HCT116 (cell line): ENCODE data around the gene RHBDL3. TPM values are rescaled to one million over a fixed set of nuclear protein-coding genes. Genes with fewer than 3 reads are reported as not detected.

Source experiments
- ATAC-seq: fragments of 200-7000 bp; cut with Tn5 transposase; 2 replicates; pipeline ENCODE4 v1.9.1; 2020; ENCODE audit warnings: mild to moderate bottlenecking, moderate library complexity
- BruUV-seq: library from RNA; stranded (reverse); fragments of 400-500 nt; replicated peaks from 2 replicates; lab custom pipeline; 2021; lab: Mats Ljungman, UMichigan
- CTCF ChIA-PET: fragments of 300-600 bp; sonication (Branson Sonifier 250); formaldehyde crosslinking; loops from one replicate; lab custom pipeline; 2021; ENCODE audit warnings: antibody characterized with exemption; lab: Charles Lee
- POLR2A ChIA-PET: fragments of 300-600, 350-600 bp; sonication (Branson Sonifier 250); formaldehyde crosslinking; loops from one replicate; lab custom pipeline; 2021; ENCODE audit warnings: antibody characterized with exemption; lab: Charles Lee
- RAD21 ChIA-PET, 2 experiments: fragments of 300-600 bp; sonication (Branson Sonifier 250); formaldehyde crosslinking; loops; one replicate each; lab custom pipeline; 2023; ENCODE audit warnings: low total read pairs in 2 of 2; ENCODE audit not compliant: uncharacterized antibody in 2 of 2, unreplicated experiment in 2 of 2, low non-redundant PET in 1 of 2; lab: Charles Lee
- DNase-seq: peaks from one replicate; pipeline ENCODE4 v3.0.0-alpha.2; 2010; ENCODE audit warnings: low read depth, low spot score
- H2AFZ ChIP-seq: fragments of 200-600 bp; shearing (Covaris generic), sonication (generic); 2 replicates; pipeline ENCODE4 v1.6.1; 2017; ENCODE audit warnings: low read depth, mixed run types, mixed read lengths, antibody characterized with exemption, low read length; ENCODE audit not compliant: poor library complexity, severe bottlenecking
- H3K27ac ChIP-seq: 2 replicates; pipeline ENCODE4 v1.5.1; 2012; ENCODE audit warnings: low read depth, low read length
- H3K27me3 ChIP-seq: fragments of 200-600 bp; sonication (generic); 2 replicates; pipeline ENCODE4 v1.6.1; 2016; ENCODE audit warnings: mixed run types, low read length, mixed read lengths; ENCODE audit not compliant: insufficient read depth
- H3K36me3 ChIP-seq, 2 experiments: fragments of 200-500 bp in 1 of 2; fragments of 200-600 bp in 1 of 2; sonication (Bioruptor generic) in 1 of 2; sonication (generic) in 1 of 2; 2 replicates each; pipeline versions ENCODE4 v1.5.1 to v1.6.1; 2014 to 2016; ENCODE audit warnings: low read length in 2 of 2, inconsistent platforms in 1 of 2, mixed read lengths in 1 of 2, mixed run types in 1 of 2; ENCODE audit not compliant: insufficient read depth in 2 of 2, control insufficient read depth in 1 of 2
- H3K4me1 ChIP-seq, 2 experiments: fragments of 200-600 bp in 1 of 2; sonication (generic) in 1 of 2; 2 replicates each; pipeline versions ENCODE4 v1.5.1 to v1.6.1; 2012 to 2017; ENCODE audit warnings: low read length in 2 of 2, inconsistent platforms in 1 of 2, mild to moderate bottlenecking in 1 of 2, mixed read lengths in 1 of 2, mixed run types in 1 of 2, moderate library complexity in 1 of 2; ENCODE audit not compliant: insufficient read depth in 2 of 2, control insufficient read depth in 1 of 2
- H3K4me2 ChIP-seq: fragments of 200-600 bp; sonication (generic); 2 replicates; pipeline ENCODE4 v1.6.1; 2017; ENCODE audit warnings: mixed run types, low read length, mixed read lengths
- H3K4me3 ChIP-seq, 2 experiments: fragments of 200-600 bp in 1 of 2; sonication (generic) in 1 of 2; replicated peaks in 1 of 2; 2 replicates each; pipeline ENCODE4 v1.5.1; 2011 to 2016; ENCODE audit warnings: low read length in 2 of 2, control low read depth in 1 of 2, low read depth in 1 of 2, mild to moderate bottlenecking in 1 of 2, mixed read lengths in 1 of 2, mixed run types in 1 of 2
- H3K79me2 ChIP-seq: fragments of 200-600 bp; sonication (generic); 2 replicates; pipeline ENCODE4 v1.6.1; 2017; ENCODE audit warnings: mild to moderate bottlenecking, mixed run types, low read length, moderate library complexity, mixed read lengths; ENCODE audit not compliant: insufficient read depth
- H3K9ac ChIP-seq: fragments of 200-600 bp; sonication (generic); 2 replicates; pipeline ENCODE4 v1.6.1; 2016; ENCODE audit warnings: low read length, mixed read lengths
- H3K9me2 ChIP-seq: fragments of 200-600 bp; sonication (generic), shearing (Covaris generic); 2 replicates; pipeline ENCODE4 v1.6.1; 2017; ENCODE audit warnings: mixed run types, mild to moderate bottlenecking, moderate library complexity; ENCODE audit not compliant: insufficient read depth
- H3K9me3 ChIP-seq, 2 experiments: fragments of 200-500 bp in 1 of 2; fragments of 200-600 bp in 1 of 2; sonication (Bioruptor generic) in 1 of 2; sonication (generic) in 1 of 2; 2 replicates each; pipeline ENCODE4 v1.6.1; 2014 to 2017; ENCODE audit warnings: low read length in 2 of 2, mixed read lengths in 2 of 2, inconsistent platforms in 1 of 2, low read depth in 1 of 2, mild to moderate bottlenecking in 1 of 2, mixed run types in 1 of 2, moderate library complexity in 1 of 2; ENCODE audit not compliant: control insufficient read depth in 1 of 2, insufficient read depth in 1 of 2
- H4K20me1 ChIP-seq: fragments of 200-600 bp; sonication (generic), shearing (Covaris generic); 2 replicates; pipeline ENCODE4 v1.6.1; 2017; ENCODE audit warnings: mixed run types, mild to moderate bottlenecking, moderate library complexity; ENCODE audit not compliant: insufficient read depth
- ATF3 ChIP-seq: IDR thresholded peaks from 2 replicates; pipeline ENCODE4 v1.6.1; 2012
- CBX3 ChIP-seq: IDR thresholded peaks from 2 replicates; pipeline ENCODE4 v1.6.1; 2012; ENCODE audit warnings: low read depth
- CEBPB ChIP-seq: IDR thresholded peaks from 2 replicates; pipeline ENCODE4 v1.6.1; 2012; ENCODE audit warnings: low read depth
- ELF1 ChIP-seq: IDR thresholded peaks from 2 replicates; pipeline ENCODE4 v1.6.1; 2012; ENCODE audit warnings: low read depth, borderline replicate concordance
- FOSL1 ChIP-seq: IDR thresholded peaks from 2 replicates; pipeline ENCODE4 v1.6.1; 2012; ENCODE audit warnings: low read depth
- JUND ChIP-seq: IDR thresholded peaks from 2 replicates; pipeline ENCODE4 v1.6.1; 2012
- MAX ChIP-seq: IDR thresholded peaks from 2 replicates; pipeline ENCODE4 v1.6.1; 2012
- POLR2A ChIP-seq: IDR thresholded peaks from 2 replicates; pipeline ENCODE4 v1.7.0; 2011; ENCODE audit warnings: borderline replicate concordance; ENCODE audit not compliant: insufficient read depth, insufficient read length; ENCODE audit errors: extremely low read depth
- POLR2AphosphoS5 ChIP-seq: IDR thresholded peaks from 2 replicates; pipeline ENCODE4 v1.6.1; 2011; ENCODE audit warnings: mild to moderate bottlenecking, low read depth, low read length, moderate library complexity
- SIN3A ChIP-seq: IDR thresholded peaks from 2 replicates; pipeline ENCODE4 v1.6.1; 2012; ENCODE audit warnings: low read depth
- SP1 ChIP-seq: IDR thresholded peaks from 2 replicates; pipeline ENCODE4 v1.6.1; 2012; ENCODE audit warnings: low read depth
- SRF ChIP-seq: IDR thresholded peaks from 2 replicates; pipeline ENCODE4 v1.6.1; 2012; ENCODE audit warnings: low read depth
- TCF7L2 ChIP-seq: IDR thresholded peaks from 2 replicates; pipeline ENCODE4 v1.7.0; 2011; ENCODE audit warnings: borderline replicate concordance, inconsistent platforms; ENCODE audit not compliant: insufficient read depth, insufficient read length; ENCODE audit errors: extremely low read depth
- YY1 ChIP-seq: IDR thresholded peaks from 2 replicates; pipeline ENCODE4 v1.6.1; 2011; ENCODE audit warnings: low read length, low read depth, moderate library complexity, mild to moderate bottlenecking; ENCODE audit not compliant: insufficient replicate concordance; ENCODE audit errors: extremely low read depth
- ZBTB33 ChIP-seq: IDR thresholded peaks from 2 replicates; pipeline ENCODE4 v1.6.1; 2011; ENCODE audit warnings: mild to moderate bottlenecking, low read length, moderate library complexity; ENCODE audit not compliant: insufficient replicate concordance; ENCODE audit errors: extremely low read depth
- ZFX ChIP-seq: fragments of 450-650 bp; IDR thresholded peaks from 2 replicates; pipeline ENCODE4 v1.6.1; 2017
- intact Hi-C: fragments of 100-400 bp; cut with micrococcal nuclease; formaldehyde crosslinking; loops from 2 replicates; pipeline ENCODE4 v1.10.0; 2022
- total RNA-seq: library from RNA; stranded (reverse); gene quantifications from one replicate; pipeline ENCODE4 v1.2.1, GENCODE V29; 2021; ENCODE audit not compliant: unreplicated experiment

Gene RHBDL3
- total RNA-seq, 1 experiment from 2014 or later, result 4.0 TPM

GRCh38 chr17:32341857-32342602 lies 76.4 kb downstream of the RHBDL3 start, which contains the start of gene C17orf75:
C17orf75 (minus strand) TSS chr17:32342173; CDS start chr17:32342139, 34 bp downstream.
- peak within 1 kb of the TSS; percentile 72 for H2AFZ ChIP-seq
- no peaks in the 10 kb centered on the region for H3K27me3 ChIP-seq
- H3K4me3 ChIP-seq, result peak within 1 kb of the TSS; percentile 74 to 94
- no peaks in the 10 kb centered on the region for H3K9me2 ChIP-seq
- H3K79me2 ChIP-seq, result peaks cover 4% of the 10 kb centered on the region; the same call in 1 of the 2 replicates
- ChIA-PET RAD21 (no interaction called here), CTCF (no interaction called here)
- no TSS peak for BruUV-seq
- peak within 1 kb of the TSS; percentile 79 for H3K9ac ChIP-seq
- H3K27ac ChIP-seq, result peak within 1 kb of the TSS; percentile 89
- intact Hi-C loops, result no loop called here
- no peaks in the 10 kb centered on the region for H4K20me1 ChIP-seq
- H3K4me2 ChIP-seq, result peak within 1 kb of the TSS; percentile 98
- H3K9me3 ChIP-seq, result no peaks in the 10 kb centered on the region
- DNase-seq, result peak; percentile 63
- peak; percentile 93 for ATAC-seq
- TF ChIP-seq POLR2AphosphoS5 (peak; percentile 87), ATF3 (no peak), SRF (peak; percentile 74; the same call in 1 of the 2 replicates), ELF1 (no peak; the same call in 1 of the 2 replicates), SIN3A (peak; percentile 88), SP1 (peak; percentile 76), CBX3 (peak; percentile 99), ZBTB33 (no peak), MAX (peak; percentile 73), JUND (peak; percentile 43; the same call in 1 of the 2 replicates), CEBPB (no peak), TCF7L2 (peak; percentile 71), YY1 (peak; percentile 89), POLR2A (peak; percentile 69), ZFX (peak; percentile 95), FOSL1 (no peak; the same call in 1 of the 2 replicates)
- TF ChIP-seq, all 23 proteins: peak for 11
- POLR2A ChIA-PET, result interaction anchor here (1.2 to 1.5 kb wide), 2 partner anchors 9 to 11 kb away, joined by 3 read pairs; no protein-coding TSS in a partner anchor
- peaks cover 7 to 17% of the 10 kb centered on the region in 2 experiments; a peak in 3 of 4 replicates for H3K4me1 ChIP-seq
- 0 out of 4 replicates have a peak, but pooled peaks cover 0 to 2% of the 10 kb centered on the region in 2 experiments for H3K36me3 ChIP-seq
